Psoas muscle (tissue), 8 donors: ENCODE data around the gene C14orf180. TPM values are rescaled to one million over a fixed set of nuclear protein-coding genes. Genes with fewer than 3 reads are reported as not detected.

Experiments
- ATAC-seq, 4 donors: fragments of 200-7000 bp; cut with Tn5 transposase; one replicate each; pipeline ENCODE4 v1.9.1; 2020; ENCODE audit warnings: moderate library complexity in 3 of 4, mild to moderate bottlenecking in 2 of 4
- DNase-seq, 2 donors: peaks; one replicate each; pipeline ENCODE4 v3.0.0-alpha.2; 2020
- H3K27ac ChIP-seq: fragments of 200-600 bp; one replicate; pipeline ENCODE4 v1.8.0; 2022
- H3K27me3 ChIP-seq, 3 donors: fragments of 200-600 bp in 1 of 3; one replicate each; pipeline versions ENCODE4 v1.6.1 to v1.8.0; 2013 to 2022; ENCODE audit warnings: low read length in 2 of 3, mild to moderate bottlenecking in 2 of 3, moderate library complexity in 1 of 3; ENCODE audit not compliant: insufficient read depth in 3 of 3
- H3K36me3 ChIP-seq, 2 donors: fragments of 200-600 bp in 1 of 2; one replicate each; pipeline versions ENCODE4 v1.6.1 to v1.8.0; 2013 to 2022; ENCODE audit warnings: low read depth in 1 of 2, mild to moderate bottlenecking in 1 of 2, moderate library complexity in 1 of 2; ENCODE audit not compliant: insufficient read depth in 1 of 2
- H3K4me1 ChIP-seq: fragments of 200-600 bp; one replicate; pipeline ENCODE4 v1.8.0; 2022
- H3K4me3 ChIP-seq: fragments of 200-600 bp; one replicate; pipeline ENCODE4 v1.8.0; 2022; ENCODE audit warnings: mild to moderate bottlenecking
- H3K9me3 ChIP-seq: fragments of 200-600 bp; one replicate; pipeline ENCODE4 v1.8.0; 2022
- WGBS, 3 donors: extraction: QIAGEN DNeasy Blood & Tissue Kit; methylation state at CpG; one replicate each; pipeline versions ENCODE4 v1.1.6 to v1.1.7; 2013; 5-methylcytosine and 5-hydroxymethylcytosine counted together
- intact Hi-C, 2 donors: fragments of 100-400 bp; cut with DNase I; formaldehyde crosslinking; loops; one replicate each; pipeline versions ENCODE4 v1.11.0 to v1.14.2; 2022
- polyA plus RNA-seq, 3 donors: library from polyadenylated mRNA; stranded (reverse); fragments of 200-250 nt; gene quantifications; one replicate each; pipeline ENCODE4 v1.2.3, GENCODE V29; 2013
- total RNA-seq, 4 donors: library from RNA; stranded (reverse); fragmentation: NEBNext Ultra II Directional in 2 of 4; extraction: Animal tissue kit (Norgen Biotek cat#: 25700) in 2 of 4; gene quantifications; one replicate each; pipeline versions ENCODE4 v1.2.1 to v1.2.4, GENCODE V29; 2021 to 2023
- TF ChIP-seq, protein P1 (sequence below): fragments of 200-600 bp; IDR thresholded peaks from one replicate; pipeline ENCODE4 v1.8.0; 2022; ENCODE audit warnings: antibody characterized with exemption
- donor health status: healthy with polysubstance abuse.
- donor health status: DM: no; HTN: no; CAD: no; lungs with moderate emphysema.
- donor health status: Bipolar disorder and iron deficiency.
- donor health status: healthy.
- donor health status: DM: yes; HTN: yes; CAD: no.
- donor health status: DM: no; HTN: no; CAD: no.
- donor health status: DM: no; HTN: no; CAD: no.
- donor health status: DM: yes; HTN: yes; CAD: no.

Gene C14orf180
- total and polyA plus RNA-seq, 7 donors = 0.32 to 7.3 (median 0.58) TPM

DNA sequence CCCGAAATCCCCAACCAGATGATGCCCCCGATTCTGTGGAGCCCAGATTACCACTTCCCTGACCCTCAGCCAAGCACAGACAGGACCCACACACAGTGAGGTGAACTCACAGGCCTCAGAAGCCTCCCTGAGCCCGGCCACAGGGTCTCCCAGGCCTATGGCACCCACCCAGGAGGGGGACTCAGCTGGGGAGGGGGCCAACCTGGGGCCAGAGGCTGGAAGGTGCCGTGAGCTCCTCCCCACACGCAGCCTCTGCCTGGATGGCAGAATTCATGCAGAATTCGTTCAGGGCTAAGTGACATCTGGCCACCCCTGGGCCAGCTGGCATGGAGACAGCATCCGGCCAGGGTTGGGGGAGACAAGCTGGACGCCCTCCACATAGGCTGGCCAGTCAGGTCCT, 13.2 kb downstream of the C14orf180 start:
- Histone ChIP-seq H3K27ac (no peak overlapping the region), H3K36me3 (no peaks in the 10 kb centered on the region), H3K9me3 (no peaks in the 10 kb centered on the region), H3K27me3 (peaks cover 0 to 26% (median 2%) of the 10 kb centered on the region in 3 donors), H3K4me1 (no peaks in the 10 kb centered on the region), H3K4me3 (no peak overlapping the region)
- intact Hi-C loops = no loop called here
- DNase-seq (peak; percentile 5 to 19), ATAC-seq (no peak)
- TF ChIP-seq, protein P1, sequence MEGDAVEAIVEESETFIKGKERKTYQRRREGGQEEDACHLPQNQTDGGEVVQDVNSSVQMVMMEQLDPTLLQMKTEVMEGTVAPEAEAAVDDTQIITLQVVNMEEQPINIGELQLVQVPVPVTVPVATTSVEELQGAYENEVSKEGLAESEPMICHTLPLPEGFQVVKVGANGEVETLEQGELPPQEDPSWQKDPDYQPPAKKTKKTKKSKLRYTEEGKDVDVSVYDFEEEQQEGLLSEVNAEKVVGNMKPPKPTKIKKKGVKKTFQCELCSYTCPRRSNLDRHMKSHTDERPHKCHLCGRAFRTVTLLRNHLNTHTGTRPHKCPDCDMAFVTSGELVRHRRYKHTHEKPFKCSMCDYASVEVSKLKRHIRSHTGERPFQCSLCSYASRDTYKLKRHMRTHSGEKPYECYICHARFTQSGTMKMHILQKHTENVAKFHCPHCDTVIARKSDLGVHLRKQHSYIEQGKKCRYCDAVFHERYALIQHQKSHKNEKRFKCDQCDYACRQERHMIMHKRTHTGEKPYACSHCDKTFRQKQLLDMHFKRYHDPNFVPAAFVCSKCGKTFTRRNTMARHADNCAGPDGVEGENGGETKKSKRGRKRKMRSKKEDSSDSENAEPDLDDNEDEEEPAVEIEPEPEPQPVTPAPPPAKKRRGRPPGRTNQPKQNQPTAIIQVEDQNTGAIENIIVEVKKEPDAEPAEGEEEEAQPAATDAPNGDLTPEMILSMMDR = no peak
- 27 to 54% (median 32%) methylated on average over 7 to 8 of the region's 8 CpGs for WGBS, 3 donors

DNA sequence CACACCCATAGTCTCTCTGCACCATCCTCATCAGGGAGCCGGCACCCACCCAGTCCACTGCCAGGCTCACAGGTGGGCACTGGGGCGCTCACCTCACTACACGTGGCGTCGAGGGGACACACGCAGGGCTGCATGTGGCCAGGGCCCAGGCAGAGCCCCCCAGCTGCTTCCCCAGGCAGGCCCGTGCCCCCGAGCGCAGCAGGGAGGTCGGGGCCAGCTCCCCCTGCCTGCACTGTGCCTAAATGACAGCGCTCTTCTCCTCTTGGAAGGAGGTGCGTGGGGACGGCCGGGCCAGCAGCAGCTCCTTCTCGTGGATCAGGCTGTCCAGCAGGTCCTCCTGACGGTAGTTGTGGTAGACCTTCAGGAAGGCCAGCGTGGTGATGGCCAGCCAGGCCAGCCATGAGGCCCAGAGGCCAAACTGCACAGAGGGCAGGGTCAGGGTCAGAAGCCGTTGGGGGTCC, 13.7 kb downstream of the C14orf180 start:
- 47 to 54% (median 48%) methylated on average over 17 to 18 of the region's 18 CpGs for WGBS, 3 donors
- TF ChIP-seq, protein P1 = no peak

DNA sequence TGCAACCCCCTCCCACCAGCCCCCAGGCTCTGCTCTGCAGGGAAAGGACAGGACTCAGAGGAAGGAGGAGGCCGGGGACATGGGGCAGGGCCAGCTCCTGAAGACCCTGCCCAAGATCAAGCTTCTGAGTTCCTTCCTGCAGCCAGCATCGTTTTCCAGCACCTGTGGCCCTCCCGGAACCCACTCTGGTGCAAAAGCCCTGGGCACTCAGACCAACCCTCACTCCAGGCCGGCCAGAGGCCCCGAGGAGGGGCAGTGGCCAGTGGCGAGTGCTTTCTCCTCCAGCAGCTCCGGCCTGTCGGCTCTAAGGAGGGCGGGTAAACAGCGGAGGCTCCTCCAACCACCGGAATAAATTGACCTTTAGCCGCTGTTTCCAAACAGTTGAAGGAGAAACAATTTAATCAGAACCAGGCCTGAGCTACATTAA, 14.2 kb downstream of the C14orf180 start:
- Histone ChIP-seq H3K36me3 (no peaks in the 10 kb centered on the region), H3K4me3 (no peak overlapping the region), H3K9me3 (no peaks in the 10 kb centered on the region), H3K27ac (no peak overlapping the region), H3K27me3 (peaks cover 0 to 35% (median 2%) of the 10 kb centered on the region in 3 donors), H3K4me1 (no peaks in the 10 kb centered on the region)
- intact Hi-C loops = no loop called here
- ATAC-seq (no peak), DNase-seq (peak; percentile 4 to 25)
- TF ChIP-seq, protein P1 = no peak
- WGBS, 3 donors = 71 to 78% (median 77%) methylated on average over 12 of the region's 12 CpGs

More for the DNA sequence above, 13.7 kb downstream of the C14orf180 start:
- intact Hi-C loops = no loop called here
- no peaks in the 10 kb centered on the region for H3K36me3 ChIP-seq
- ATAC-seq (no peak), DNase-seq (peak; percentile 8 to 36)
- H3K27me3 ChIP-seq = peaks cover 0 to 31% (median 2%) of the 10 kb centered on the region in 3 donors
- no peaks in the 10 kb centered on the region for H3K9me3 ChIP-seq
- no peak overlapping the region for H3K4me3 ChIP-seq
- H3K27ac ChIP-seq = no peak overlapping the region
- no peaks in the 10 kb centered on the region for H3K4me1 ChIP-seq

DNA sequence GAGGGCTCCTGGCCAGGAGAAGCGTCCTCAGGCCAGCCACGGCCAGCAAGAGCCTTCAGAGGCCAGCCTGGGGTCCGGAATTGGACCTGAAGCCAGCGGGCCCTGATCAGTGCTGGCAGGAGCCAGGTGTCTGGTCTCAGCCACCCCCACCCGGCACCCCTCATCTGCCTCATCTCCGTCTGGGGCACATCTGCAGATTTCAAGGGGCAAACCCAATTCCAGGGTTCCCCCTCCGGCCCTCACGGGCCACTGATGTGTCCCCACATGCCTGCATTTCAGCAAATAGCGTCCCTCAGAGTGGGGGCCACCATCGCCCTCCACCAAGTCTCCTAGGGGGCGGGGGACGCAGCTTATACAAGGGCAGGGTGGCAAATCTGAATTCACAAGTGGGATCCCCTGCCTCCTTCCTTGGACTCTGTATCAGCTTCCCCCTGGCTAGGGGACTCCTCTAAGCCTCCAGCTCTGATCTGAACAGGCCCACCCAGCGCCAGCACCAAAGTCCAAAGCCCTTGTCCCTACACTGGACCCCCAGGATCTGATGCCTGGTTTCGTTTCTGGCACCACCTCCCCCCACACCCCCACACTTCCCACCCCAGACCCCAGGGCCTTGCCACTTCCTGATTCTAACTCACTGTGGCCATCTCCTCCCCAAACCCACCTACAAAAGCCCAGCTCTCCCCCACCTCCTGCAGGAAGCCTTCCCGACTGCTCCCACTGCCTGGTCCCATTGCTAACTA, 14.9 kb downstream of the C14orf180 start:
- peak; percentile 4 to 32 for DNase-seq
- TF ChIP-seq, protein P1 = no peak
- Histone ChIP-seq H3K27ac (no peak overlapping the region), H3K27me3 (peaks cover 0 to 43% (median 2%) of the 10 kb centered on the region in 3 donors), H3K36me3 (no peaks in the 10 kb centered on the region), H3K4me1 (no peaks in the 10 kb centered on the region), H3K9me3 (no peaks in the 10 kb centered on the region), H3K4me3 (no peak overlapping the region)
- WGBS, 3 donors = 84 to 91% (median 86%) methylated on average over 13 to 15 of the region's 15 CpGs
- intact Hi-C loops = no loop called here
- ATAC-seq = no peak
